GM21717 (cell line): ENCODE measurements around the gene GLRA3.
"Not testable (repeated sequence)": the region's sequence is repeated elsewhere in the genome, so short reads cannot be mapped to it uniquely, and the experiment has no call there.

Source experiments
- ATAC-seq: cut with Tn5 transposase; IDR thresholded peaks from one replicate; pipeline ENCODE4 v1.9.1; 2021; ENCODE audit warnings: mild to moderate bottlenecking, moderate library complexity; ENCODE audit not compliant: unreplicated experiment

GLRA3 gene

DNA sequence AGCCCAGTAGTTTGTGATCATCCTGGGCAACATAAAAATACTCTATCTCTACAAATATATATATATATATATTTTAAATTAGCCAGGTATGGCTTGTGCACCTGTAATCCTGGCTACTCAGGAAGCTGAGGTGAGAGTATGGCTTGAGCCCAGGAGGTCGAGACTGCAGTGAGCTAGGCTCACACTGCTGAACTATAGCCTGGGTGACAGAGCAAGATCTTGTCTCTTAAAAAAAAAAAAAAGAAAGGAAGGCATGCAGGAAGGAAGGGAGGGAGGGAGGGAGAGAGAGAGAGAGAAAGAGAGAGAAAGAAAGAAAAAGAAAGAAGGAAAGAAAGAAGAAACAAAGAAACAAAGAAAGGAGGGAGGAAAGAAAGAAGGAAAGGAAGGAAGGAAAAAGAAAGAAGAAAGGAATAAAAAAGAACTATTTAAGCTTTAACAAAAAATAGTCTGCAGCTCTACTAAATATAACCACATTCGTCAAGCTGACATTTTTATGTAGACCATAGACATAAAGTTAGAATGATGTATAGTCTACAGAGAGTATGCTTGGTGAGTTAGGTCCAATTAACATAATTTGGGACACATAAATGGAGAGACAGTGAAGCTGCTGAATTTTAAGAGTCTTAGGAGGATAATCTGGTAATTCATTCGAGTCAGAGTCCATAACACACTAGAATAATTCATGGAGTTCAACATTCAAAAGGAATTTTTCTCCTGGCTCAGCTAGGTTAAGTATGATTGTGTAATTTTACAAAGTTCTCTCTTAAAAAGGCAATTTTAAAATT lies 111.9 kb downstream of the GLRA3 start:
- no peak for ATAC-seq

DNA sequence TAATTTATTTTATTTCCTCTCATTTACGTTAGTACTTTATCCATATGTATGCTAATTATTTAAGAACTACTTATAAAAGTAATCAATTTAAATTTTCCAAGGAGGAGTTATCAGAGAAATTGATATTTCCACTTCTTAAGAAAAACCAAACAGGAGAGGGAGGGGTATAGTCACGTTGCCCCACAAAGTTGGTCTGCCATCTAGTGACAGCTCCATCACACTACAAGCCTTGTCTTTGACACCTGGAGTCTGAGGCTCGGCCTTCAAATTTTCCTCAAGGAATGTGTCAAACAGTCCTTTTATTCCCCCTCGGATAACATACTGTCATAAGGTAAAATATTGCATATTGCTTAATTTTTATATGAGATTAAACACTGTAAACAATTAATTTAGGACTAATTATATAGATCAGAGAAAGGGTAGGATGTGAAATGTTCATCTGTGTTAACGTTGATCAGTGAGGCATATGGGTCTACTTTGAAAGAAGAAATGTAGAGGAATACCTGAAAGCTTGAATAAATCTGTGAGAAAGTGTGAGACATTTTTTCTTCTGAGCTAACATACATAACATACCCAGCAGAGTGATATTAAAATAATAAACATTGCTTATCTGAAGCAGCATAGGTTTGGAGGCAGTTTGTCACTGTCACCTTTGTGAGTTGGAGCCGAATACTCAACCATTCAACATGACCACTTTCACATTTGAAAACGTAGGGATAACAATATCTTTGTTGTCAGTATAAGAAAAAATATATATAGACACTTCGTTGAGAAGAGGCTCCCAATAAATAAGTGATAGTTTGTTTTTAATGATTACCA lies 114.4 kb downstream of the GLRA3 start:
- ATAC-seq = peak; percentile 90

DNA sequence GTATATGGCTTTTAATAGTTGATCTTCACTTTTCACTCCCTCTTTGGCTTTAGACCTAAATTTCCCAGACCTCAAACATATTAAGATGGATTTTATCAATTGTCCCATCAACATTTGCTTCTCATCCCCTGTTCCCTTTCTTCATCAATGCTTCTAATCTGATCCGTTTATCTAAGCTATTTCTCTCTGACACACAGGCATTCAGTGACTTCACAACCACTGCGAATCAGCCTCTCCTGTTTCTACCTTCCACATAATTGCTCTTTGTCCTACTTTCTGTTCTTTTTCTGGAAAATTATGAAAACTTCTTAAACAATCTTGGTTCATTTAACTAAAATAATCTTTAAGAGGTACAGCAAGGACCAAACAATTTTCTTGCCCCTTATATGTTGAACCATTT lies 115.2 kb downstream of the GLRA3 start:
- ATAC-seq = no peak

DNA sequence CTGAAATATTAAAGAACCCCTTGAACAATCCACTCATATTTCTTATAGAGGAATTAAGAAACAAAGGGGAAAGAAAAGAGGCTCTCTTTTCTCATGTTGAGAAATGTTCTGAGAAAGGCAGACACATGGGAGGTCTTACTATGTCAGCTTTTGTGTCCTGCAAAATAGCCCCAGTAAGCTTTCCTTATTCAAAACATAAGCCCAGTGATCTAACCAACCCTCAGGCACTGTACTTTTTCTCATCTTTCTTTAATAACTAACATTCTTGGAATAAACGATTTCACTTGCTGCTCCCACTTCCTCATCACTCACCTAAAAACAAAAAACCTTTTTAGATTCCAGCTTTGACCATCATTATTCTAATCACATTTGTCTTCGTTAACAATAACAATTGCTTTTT lies 115.9 kb downstream of the GLRA3 start:
- no peak for ATAC-seq

DNA sequence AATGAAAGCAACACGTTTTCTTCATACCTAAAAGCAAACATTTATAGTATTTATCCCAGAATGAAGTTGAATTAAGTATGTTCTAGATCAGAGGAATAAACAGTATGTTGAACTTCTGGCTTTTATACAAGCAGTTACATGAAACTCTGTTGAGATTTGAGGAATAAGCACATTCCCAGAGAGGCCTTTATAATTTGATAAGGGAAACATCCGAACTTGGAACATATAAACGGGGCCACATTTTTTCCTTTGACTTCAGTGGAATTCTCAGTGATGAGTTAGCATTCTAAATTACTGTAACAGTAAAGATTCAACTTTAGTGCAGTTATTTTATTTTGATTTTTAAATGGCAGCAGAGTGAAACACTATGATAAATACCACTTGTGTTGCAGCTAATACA lies 119.5 kb downstream of the GLRA3 start:
- ATAC-seq = no peak

DNA sequence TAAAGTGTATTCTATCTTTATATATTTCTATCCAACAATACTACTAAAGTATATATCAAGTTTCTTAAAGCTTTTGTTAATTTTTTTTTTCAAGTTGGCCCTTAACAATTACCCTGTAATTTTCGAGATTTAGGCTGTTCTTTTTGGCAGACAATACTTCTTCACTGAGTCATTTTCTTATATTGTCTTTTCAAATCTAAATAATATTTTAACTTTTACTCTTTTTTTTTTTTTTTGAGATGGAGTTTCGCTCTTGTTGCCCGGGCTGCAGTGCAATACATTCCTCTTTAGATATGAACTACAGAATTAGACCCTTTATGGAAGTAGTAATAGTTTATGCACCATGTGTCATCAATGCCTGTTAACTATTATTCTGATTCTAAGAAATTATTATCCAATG lies 120.7 kb downstream of the GLRA3 start:
- ATAC-seq = no peak

DNA sequence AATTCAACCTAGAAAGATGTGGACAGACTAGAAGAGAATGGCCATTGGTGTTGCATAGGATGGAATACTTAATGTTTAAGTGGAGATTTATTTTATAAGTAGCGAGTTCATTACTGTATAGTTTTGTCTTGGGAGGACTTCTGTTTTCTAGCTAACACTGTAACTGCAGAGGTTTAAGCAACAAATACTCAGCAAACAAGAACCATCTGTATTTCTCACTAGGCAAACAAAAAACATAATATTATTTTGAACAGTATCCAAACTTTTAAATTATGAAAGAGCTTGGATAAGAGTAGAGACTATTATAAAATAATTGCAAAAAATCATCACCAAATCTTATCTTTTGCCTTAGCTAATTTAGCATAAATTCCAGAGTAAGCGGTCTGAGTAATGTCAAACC lies 121.1 kb downstream of the GLRA3 start:
- no peak for ATAC-seq

DNA sequence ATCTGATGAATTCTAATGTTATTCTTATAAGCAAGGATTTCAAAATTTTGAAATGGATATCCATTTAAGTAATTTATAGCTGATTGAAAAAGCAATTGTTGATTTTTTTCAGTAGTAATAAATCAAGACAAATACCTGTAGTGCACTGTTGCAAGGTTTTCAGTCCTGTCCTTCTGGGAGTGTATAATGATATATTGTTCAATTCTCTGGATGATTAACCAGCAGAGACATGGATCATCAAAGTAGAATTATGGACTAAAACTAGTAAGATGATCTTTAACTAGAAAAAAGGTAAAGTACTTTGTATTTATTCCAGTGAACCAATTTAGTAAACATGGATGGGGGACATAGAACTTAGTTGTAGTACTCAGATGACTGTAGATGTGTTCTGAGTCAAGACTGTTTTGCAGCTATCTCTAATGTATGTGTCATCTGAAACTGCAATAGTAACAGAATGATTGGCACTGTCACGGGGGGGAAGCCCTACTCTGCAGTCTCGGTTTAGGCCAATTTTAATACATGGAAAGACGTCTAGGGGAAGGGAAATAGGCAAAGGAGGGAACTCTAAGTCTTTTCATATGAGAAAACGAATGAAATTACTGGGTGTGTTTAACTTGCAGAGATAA lies 121.9 kb downstream of the GLRA3 start:
- peak; percentile 100 for ATAC-seq

DNA sequence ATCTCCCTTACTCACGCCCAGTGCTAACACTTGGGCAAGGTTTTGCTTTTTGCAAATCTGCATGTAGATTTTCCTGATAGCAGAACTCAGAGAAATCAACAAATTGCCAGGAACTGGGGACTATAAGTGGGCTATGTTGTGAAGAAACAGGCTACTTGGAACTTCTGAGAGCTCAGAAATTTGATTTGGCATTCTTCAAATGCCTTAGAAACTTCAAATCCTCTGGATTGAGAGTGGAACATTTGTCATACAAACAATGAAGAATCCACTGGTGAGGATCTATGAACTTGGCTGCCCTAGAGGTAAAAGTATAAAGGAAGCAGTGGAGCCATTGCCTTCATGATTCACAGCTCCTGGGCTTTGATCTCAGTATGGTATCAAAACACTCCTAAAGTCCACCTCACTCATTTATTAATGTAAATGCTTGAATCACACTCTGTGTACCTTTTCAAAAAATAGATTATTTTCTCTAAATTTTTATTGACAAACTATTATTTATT lies 126.0 kb downstream of the GLRA3 start:
- ATAC-seq = no peak

DNA sequence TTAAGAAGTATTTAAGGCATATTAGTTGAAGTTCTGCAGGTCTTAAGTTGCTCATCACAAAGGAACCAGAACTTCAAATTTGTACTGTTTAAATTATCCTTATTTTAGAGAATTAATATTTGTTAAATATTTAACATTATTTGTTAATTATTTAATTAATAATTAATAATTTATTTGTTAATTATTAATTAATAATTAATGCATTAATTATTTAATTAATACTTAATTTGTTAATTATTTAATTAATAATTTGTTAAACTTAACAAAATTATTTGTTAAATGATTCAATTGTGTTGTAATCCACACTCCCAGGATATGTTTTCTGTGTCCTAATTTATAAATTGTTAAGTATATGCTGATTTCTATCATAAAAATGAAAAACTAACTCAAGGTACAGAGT lies 129.4 kb downstream of the GLRA3 start:
- no peak for ATAC-seq

DNA sequence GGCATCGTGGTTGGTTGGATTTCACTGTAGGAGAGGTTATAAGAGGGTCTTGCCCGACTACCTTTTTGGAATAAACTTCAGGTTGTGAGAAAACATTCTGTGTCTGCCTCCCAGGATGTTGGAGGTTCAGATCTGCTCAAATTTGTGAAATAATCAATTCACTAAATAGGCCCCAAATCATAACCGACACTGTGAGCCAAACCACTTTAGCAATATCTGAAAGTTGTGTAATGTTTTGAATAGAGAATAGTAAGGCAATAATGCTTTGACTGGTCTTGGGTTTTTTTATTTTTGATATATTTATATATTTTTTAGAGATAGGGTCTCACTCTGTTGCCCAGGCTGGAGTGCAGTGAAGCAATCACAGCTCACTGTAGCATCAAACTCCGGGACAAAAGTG lies 131.2 kb downstream of the GLRA3 start:
- no peak for ATAC-seq

DNA sequence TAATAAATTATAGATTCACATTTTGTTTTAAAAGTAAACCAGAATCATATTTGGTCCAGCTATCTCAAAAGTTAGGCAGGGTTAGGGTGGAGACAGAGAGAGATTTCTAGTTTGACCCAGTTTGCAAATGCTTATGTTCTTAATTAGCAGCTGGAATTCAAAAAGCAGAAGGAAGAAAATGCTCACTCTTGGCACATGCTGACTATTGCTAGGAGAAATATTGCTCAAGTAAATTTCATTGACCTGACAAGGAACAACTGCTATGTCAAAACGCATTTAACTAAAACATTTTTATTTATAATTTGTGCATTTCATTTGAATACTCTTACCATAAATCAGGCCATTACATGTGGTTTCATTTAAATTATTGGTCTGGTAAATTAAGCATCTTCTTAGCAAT lies 131.8 kb downstream of the GLRA3 start:
- no peak for ATAC-seq

DNA sequence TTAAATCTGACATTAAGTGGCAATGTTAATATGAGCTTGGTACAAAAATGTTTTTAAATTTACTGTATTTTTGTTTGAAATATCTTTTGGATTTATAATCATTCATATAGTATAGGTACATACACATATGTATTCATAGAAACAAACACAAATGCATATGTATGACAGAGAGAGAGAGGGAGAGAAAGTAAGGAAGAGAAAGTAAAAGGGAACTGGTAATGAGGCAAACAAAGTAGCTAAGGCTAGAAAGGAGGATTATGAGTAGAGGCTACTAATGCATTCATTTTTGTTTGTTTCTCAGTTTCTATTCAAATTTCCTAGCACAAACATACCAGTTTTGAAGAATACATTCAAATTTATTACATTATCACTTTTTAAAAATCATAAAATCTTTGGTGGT lies 132.4 kb downstream of the GLRA3 start:
- no peak for ATAC-seq

DNA sequence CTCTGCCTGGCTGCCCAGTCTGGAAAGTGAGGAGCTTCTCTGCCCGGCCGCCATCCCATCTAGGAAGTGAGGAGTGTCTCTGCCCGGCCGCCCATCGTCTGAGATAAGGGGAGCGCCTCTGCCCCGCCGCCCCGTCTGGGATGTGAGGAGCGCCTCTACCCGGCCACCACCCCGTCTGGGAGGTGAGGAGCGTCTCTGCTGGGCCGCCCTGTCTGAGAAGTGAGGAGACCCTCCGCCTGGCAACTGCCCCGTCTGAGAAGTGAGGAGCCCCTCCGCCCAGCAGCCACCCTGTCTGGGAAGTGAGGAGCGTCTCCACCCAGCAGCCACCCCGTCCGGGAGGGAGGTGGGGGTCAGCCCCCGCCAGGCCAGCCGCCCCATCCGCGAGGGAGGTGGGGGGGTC lies 137.2 kb downstream of the GLRA3 start:
- ATAC-seq = not testable (repeated sequence)

DNA sequence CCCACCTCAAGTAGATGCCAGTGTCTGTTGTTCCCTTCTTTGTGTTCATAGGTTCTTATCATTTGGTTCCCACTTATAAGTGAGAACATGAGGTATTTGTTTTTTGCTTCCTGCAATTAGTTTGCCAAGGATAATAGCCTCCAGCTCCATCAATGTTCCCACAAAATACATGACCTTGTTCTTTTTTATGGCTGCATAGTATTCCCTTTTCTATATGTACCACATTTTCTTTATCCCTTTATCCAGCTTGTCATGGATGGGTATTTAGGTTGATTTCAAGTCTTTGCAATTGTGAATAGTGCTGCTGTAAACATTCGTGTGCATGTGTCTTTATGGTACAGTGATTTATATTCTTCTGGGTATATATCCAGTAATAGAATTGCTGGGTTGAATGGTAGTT lies 138.4 kb downstream of the GLRA3 start:
- ATAC-seq = no peak

DNA sequence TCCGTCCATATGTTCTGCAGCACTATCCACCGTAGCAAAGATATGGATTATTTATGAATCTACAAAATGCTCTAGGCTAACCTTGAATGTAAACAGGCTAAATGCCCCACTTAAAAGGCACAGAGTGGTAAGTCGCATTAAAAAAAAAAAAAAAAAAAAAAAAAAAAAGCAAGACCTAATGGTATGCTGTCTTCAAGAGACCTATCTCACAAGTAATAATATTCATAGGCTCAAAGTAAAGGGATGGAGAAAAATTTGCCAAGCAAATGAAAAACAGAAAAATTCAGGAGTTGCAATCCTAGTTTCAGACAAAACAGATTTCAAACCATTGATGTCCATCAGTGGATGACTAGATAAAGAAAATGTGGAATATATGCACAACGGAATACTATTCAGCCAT lies 139.4 kb downstream of the GLRA3 start:
- no peak for ATAC-seq

DNA sequence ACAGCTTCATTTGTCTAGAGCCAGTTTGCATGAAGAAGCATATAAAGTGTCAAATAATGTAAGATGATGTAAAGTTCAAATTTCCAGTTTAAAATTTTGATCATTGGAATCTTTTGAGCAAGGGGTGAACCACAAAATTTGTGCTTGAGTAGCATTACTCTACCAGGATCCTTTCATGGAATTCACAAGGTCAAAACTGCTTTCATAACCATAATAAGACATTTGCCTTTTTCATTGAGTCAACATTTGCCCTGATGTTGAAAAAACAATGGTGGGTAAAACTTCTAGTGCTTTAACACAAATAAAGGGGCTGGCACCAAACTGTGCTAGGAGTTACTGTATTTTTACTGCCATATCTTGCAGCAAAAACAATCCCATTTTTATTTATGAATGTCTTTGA lies 142.2 kb downstream of the GLRA3 start:
- no peak for ATAC-seq

DNA sequence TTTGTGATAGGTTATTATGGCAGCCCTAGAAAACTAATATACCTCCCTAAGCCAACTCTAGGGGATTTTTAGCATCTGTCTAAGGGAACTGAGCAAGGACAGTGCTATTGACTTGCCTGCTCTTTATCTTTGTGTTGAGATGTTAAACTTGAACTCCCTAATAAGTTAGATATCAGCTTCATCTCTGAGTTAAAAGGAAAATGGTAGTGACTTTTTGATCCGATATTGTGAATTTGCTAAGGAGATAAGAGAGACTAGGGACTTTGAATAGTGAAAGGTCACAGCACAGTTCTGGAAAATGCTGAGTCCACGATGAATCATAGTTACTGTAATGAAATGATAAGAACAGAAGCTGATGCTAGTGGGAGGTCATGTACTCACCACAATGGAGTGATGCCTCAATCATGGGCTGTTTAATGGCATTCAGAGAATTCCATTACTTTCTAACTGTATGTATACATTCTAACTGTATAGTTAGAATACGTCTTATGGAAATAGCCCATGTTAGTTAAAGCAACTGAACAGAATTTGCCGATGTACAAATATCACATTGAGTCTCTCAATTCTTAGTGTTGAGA lies 147.2 kb downstream of the GLRA3 start:
- ATAC-seq = no peak

DNA sequence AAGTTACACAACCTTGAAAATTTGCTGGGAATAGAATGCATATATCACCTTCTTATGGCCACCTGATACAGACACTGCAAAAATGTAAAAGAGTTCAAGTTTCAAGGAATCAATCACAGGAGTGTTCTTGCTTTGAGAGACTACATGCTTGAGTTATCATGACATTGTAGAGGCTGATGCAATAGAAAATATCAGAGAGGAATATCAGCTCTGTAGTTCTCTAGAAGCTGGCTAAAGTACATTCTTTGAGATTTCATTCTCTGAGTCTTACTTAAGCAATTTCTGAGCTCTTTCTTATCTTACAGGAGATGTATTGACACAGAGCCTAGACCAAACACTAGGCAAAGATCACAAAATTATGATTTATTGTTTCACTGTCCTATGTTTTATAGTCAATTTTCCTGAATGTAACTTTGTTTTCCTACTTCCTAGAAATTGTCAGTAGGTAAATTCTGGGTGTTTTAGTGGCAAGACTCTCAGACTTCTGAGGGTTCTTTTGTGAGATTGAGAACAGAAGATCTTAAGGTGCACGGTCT lies 154.7 kb downstream of the GLRA3 start:
- no peak for ATAC-seq

DNA sequence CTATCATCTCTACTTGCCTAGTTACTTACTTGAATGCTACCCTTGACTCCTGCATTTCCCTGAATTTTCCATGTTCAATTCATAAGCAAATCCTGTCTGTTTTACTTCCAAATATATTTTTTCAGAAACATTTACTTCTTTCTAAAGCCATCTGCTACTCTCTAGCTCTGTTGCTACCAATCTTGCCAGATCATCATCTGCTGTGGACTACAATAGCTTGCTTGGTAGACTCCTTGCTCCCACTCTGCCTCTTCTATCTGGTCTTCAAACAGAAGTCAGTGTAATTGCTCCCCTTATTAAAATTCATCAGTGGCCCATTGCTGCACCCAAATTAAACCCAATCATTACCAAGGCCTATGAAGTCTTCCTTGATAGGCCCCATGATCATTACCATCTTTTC lies 155.2 kb downstream of the GLRA3 start:
- ATAC-seq = no peak

DNA sequence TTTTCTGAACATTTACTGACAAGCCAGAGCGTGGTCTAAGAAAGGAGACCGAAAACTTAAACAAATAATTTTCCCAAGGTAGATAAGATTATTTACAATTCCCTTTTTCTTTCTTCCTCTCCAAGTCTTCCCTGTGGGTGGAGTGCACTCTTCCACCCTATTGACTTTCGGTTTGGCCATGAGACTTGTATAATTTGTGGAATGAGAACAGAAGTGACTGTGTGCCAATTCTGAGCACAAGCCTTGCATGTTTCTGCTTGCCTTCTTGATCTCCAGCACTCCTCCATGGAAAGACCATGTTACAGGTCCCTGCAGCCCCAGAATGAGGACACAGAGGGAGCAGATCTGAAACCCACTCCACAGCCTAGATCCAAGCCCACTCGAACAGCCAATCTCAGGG lies 156.8 kb downstream of the GLRA3 start:
- no peak for ATAC-seq
